ENCODE results near the gene BAIAP2L1.
"Not testable (repeated sequence)": the region's sequence is repeated elsewhere in the genome, so short reads cannot be mapped to it uniquely, and the experiment has no call there.

The BAIAP2L1 gene

GRCh38 chr7:98323597-98324322 lies 77.1 kb downstream of the BAIAP2L1 start:
- in situ Hi-C loops (cut with MboI; ENCODE audit: low sequenced_read_pairs), result no loop called here

- in situ Hi-C loops (cut with MboI; ENCODE audit: low sequenced_read_pairs), result no loop called here
Measured at GRCh38 chr7:98322331-98323270, 78.3 kb downstream of the BAIAP2L1 start.

- in situ Hi-C loops (cut with MboI; ENCODE audit: low sequenced_read_pairs), result no loop called here
Measured at GRCh38 chr7:98321301-98321700, 79.6 kb downstream of the BAIAP2L1 start.

- in situ Hi-C loops (cut with MboI; ENCODE audit: low sequenced_read_pairs), result no loop called here
Measured at GRCh38 chr7:98319176-98319575, 81.7 kb downstream of the BAIAP2L1 start.

- in situ Hi-C loops (cut with MboI; ENCODE audit: low sequenced_read_pairs), result no loop called here
Measured at GRCh38 chr7:98317366-98318040, 83.4 kb downstream of the BAIAP2L1 start.

- in situ Hi-C loops (cut with MboI; ENCODE audit: low sequenced_read_pairs), result not testable (repeated sequence)
Measured at GRCh38 chr7:98315994-98316527, 84.8 kb downstream of the BAIAP2L1 start.

- in situ Hi-C loops (cut with MboI; ENCODE audit: low sequenced_read_pairs), result no loop called here
Measured at GRCh38 chr7:98315318-98315993, 85.4 kb downstream of the BAIAP2L1 start.

- in situ Hi-C loops (cut with MboI; ENCODE audit: low sequenced_read_pairs), result no loop called here
Measured at GRCh38 chr7:98314469-98314868, 86.4 kb downstream of the BAIAP2L1 start.

GRCh38 chr7:98312201-98312600 lies 88.7 kb downstream of the BAIAP2L1 start:
- in situ Hi-C loops (cut with MboI; ENCODE audit: low sequenced_read_pairs), result no loop called here

- in situ Hi-C loops (cut with MboI; ENCODE audit: low sequenced_read_pairs), result no loop called here
Measured at GRCh38 chr7:98309566-98309965, 91.3 kb downstream of the BAIAP2L1 start.

- in situ Hi-C loops (cut with MboI; ENCODE audit: low sequenced_read_pairs), result no loop called here
Measured at GRCh38 chr7:98307971-98308466, 92.9 kb downstream of the BAIAP2L1 start.

- in situ Hi-C loops (cut with MboI; ENCODE audit: low sequenced_read_pairs), result no loop called here
Measured at GRCh38 chr7:98305951-98306535, 94.8 kb downstream of the BAIAP2L1 start.

GRCh38 chr7:98303906-98304305 lies 97.0 kb downstream of the BAIAP2L1 start:
- in situ Hi-C loops (cut with MboI; ENCODE audit: low sequenced_read_pairs), result no loop called here

- in situ Hi-C loops (cut with MboI; ENCODE audit: low sequenced_read_pairs), result no loop called here
Measured at GRCh38 chr7:98303176-98303865, 97.6 kb downstream of the BAIAP2L1 start.

GRCh38 chr7:98301693-98302470 lies 99.0 kb downstream of the BAIAP2L1 start:
- in situ Hi-C loops (cut with MboI; ENCODE audit: low sequenced_read_pairs), result no loop called here

- in situ Hi-C loops (cut with MboI; ENCODE audit: low sequenced_read_pairs), result no loop called here
Measured at GRCh38 chr7:98300595-98301372, 100.1 kb downstream of the BAIAP2L1 start.

- in situ Hi-C loops (cut with MboI; ENCODE audit: low sequenced_read_pairs), result no loop called here
Measured at GRCh38 chr7:98297626-98298286, 103.1 kb downstream of the BAIAP2L1 start.

Data from HL-60/S4 treated with retinoic acid at 250 ng/mL for 4 days and 3 days (cell line).